ENCODE data around the gene LGALS16.

DNA sequence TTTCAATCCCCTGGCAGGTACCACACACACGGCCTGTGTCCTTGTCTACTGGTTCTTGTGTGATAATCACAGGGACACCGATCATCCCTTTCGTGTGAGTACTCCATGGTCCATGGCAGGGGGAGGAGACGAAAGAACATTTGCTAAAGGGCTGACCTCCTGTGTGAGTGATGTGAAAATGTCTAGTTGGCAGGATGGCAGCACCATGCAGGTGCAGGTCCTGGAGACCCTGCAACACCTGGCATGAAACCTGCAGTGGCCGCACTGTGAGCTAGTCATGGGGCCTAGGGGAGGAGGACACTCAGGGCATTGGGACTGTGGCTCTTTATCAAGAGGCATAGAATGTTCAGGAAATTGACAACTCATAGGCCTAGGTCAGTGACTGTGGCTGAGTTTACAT lies 25.7 kb downstream of the LGALS16 start:
- TF ChIP-seq CTCF (IDR thresholded peaks at IDR 0.05), result no peak
- no peak for TF ChIP-seq POLR2A (IDR thresholded peaks at IDR 0.05)

All from Peyer's patch (tissue), 4 donors.